ENCODE measurements around the gene SLC4A1. TPM values are rescaled to one million over a fixed set of nuclear protein-coding genes. Genes with fewer than 3 reads are reported as not detected.

The SLC4A1 gene
- total RNA-seq, 1 donor from 2014 or later, result not detected

GRCh38 chr17:44213403-44214229 is 54.3 kb downstream of the SLC4A1 start:
- Mint-ChIP-seq H3K4me3 (ENCODE audit: unreplicated experiment) (peak overlapping the region; percentile 80), H3K27ac (ENCODE audit: unreplicated experiment) (peak overlapping the region; percentile 67), H3K9me3 (ENCODE audit: unreplicated experiment) (no peaks in the 10 kb centered on the region), H3K4me1 (ENCODE audit: unreplicated experiment) (peaks cover 18% of the 10 kb centered on the region), H3K27me3 (ENCODE audit: unreplicated experiment) (peaks cover 31% of the 10 kb centered on the region), H3K36me3 (ENCODE audit: low read depth, unreplicated experiment) (peaks cover 40% of the 10 kb centered on the region)
- no peak for TF ChIP-seq CTCF (IDR thresholded peaks at IDR 0.05; ENCODE audit: unreplicated experiment)
- DNase-seq (ENCODE audit: low spot score), result no peak

- H3K27ac Mint-ChIP-seq (ENCODE audit: unreplicated experiment), result no peak overlapping the region
- no peak for TF ChIP-seq CTCF (IDR thresholded peaks at IDR 0.05; ENCODE audit: unreplicated experiment)
- H3K27me3 Mint-ChIP-seq (ENCODE audit: unreplicated experiment), result peaks cover 29% of the 10 kb centered on the region
- no peaks in the 10 kb centered on the region for H3K9me3 Mint-ChIP-seq (ENCODE audit: unreplicated experiment)
- H3K4me3 Mint-ChIP-seq (ENCODE audit: unreplicated experiment), result no peak overlapping the region
- H3K36me3 Mint-ChIP-seq (ENCODE audit: low read depth, unreplicated experiment), result peaks cover 46% of the 10 kb centered on the region
- DNase-seq (ENCODE audit: low spot score), result no peak
- peaks cover 21% of the 10 kb centered on the region for H3K4me1 Mint-ChIP-seq (ENCODE audit: unreplicated experiment)
Measured at GRCh38 chr17:44212507-44213402, 55.2 kb downstream of the SLC4A1 start.

GRCh38 chr17:44211281-44212265 is 56.4 kb downstream of the SLC4A1 start:
- DNase-seq (ENCODE audit: low spot score), result no peak
- peaks cover 43% of the 10 kb centered on the region for H3K36me3 Mint-ChIP-seq (ENCODE audit: low read depth, unreplicated experiment)
- TF ChIP-seq CTCF (IDR thresholded peaks at IDR 0.05; ENCODE audit: unreplicated experiment), result no peak
- H3K9me3 Mint-ChIP-seq (ENCODE audit: unreplicated experiment), result no peaks in the 10 kb centered on the region
- no peak overlapping the region for H3K4me3 Mint-ChIP-seq (ENCODE audit: unreplicated experiment)
- H3K4me1 Mint-ChIP-seq (ENCODE audit: unreplicated experiment), result peaks cover 11% of the 10 kb centered on the region
- no peak overlapping the region for H3K27ac Mint-ChIP-seq (ENCODE audit: unreplicated experiment)
- peaks cover 23% of the 10 kb centered on the region for H3K27me3 Mint-ChIP-seq (ENCODE audit: unreplicated experiment)

GRCh38 chr17:44210342-44211192 is 57.4 kb downstream of the SLC4A1 start:
- no peaks in the 10 kb centered on the region for H3K9me3 Mint-ChIP-seq (ENCODE audit: unreplicated experiment)
- peak overlapping the region; percentile 11 for H3K4me3 Mint-ChIP-seq (ENCODE audit: unreplicated experiment)
- TF ChIP-seq CTCF (IDR thresholded peaks at IDR 0.05; ENCODE audit: unreplicated experiment), result peak; percentile 99
- H3K27me3 Mint-ChIP-seq (ENCODE audit: unreplicated experiment), result peaks cover 23% of the 10 kb centered on the region
- H3K36me3 Mint-ChIP-seq (ENCODE audit: low read depth, unreplicated experiment), result peaks cover 33% of the 10 kb centered on the region
- H3K4me1 Mint-ChIP-seq (ENCODE audit: unreplicated experiment), result peaks cover 12% of the 10 kb centered on the region
- peak; percentile 96 for DNase-seq (ENCODE audit: low spot score)
- no peak overlapping the region for H3K27ac Mint-ChIP-seq (ENCODE audit: unreplicated experiment)

Data from endothelial cell (in vitro differentiated cells).